H9 (cell line): ENCODE measurements around the gene CERS6. TPM values are rescaled to one million over a fixed set of nuclear protein-coding genes. Genes with fewer than 3 reads are reported as not detected.

Source experiments
- DNase-seq: peaks from one replicate; pipeline ENCODE4 v3.0.0-alpha.2; 2017
- H2AFZ ChIP-seq: one replicate; pipeline ENCODE4 v1.6.1; 2013; ENCODE audit warnings: mild to moderate bottlenecking, low read length, control low read depth, moderate library complexity
- H2AK5ac ChIP-seq: 2 replicates; pipeline ENCODE4 v1.6.1; 2013; ENCODE audit warnings: low read length, control low read depth, mixed read lengths; ENCODE audit not compliant: insufficient read length
- H2BK120ac ChIP-seq: one replicate; pipeline ENCODE4 v1.6.1; 2013; ENCODE audit warnings: low read depth, mild to moderate bottlenecking, low read length, control low read depth, inconsistent platforms; ENCODE audit not compliant: poor library complexity, severe bottlenecking
- H2BK12ac ChIP-seq: 2 replicates; pipeline ENCODE4 v1.6.1; 2013; ENCODE audit warnings: low read length, control low read depth, mixed read lengths, low read depth; ENCODE audit not compliant: insufficient read length
- H2BK15ac ChIP-seq: 2 replicates; pipeline ENCODE4 v1.6.1; 2013; ENCODE audit warnings: low read depth, low read length, control low read depth
- H2BK20ac ChIP-seq: one replicate; pipeline ENCODE4 v1.6.1; 2013; ENCODE audit warnings: low read depth, mild to moderate bottlenecking, low read length, control low read depth, inconsistent platforms; ENCODE audit not compliant: poor library complexity, severe bottlenecking
- H2BK5ac ChIP-seq: 2 replicates; pipeline ENCODE4 v1.6.1; 2013; ENCODE audit warnings: low read length, control low read depth, mixed read lengths; ENCODE audit not compliant: insufficient read length
- H3K14ac ChIP-seq: 2 replicates; pipeline ENCODE4 v1.6.1; 2013; ENCODE audit warnings: low read length, control low read depth; ENCODE audit not compliant: insufficient read depth
- H3K18ac ChIP-seq: 2 replicates; pipeline ENCODE4 v1.6.1; 2013; ENCODE audit warnings: low read depth, mild to moderate bottlenecking, mixed read lengths, low read length, control low read depth; ENCODE audit not compliant: insufficient read length
- H3K23ac ChIP-seq: 2 replicates; pipeline ENCODE4 v1.6.1; 2013; ENCODE audit warnings: low read length, control low read depth, mixed read lengths, low read depth; ENCODE audit not compliant: insufficient read length
- H3K23me2 ChIP-seq: 2 replicates; pipeline ENCODE4 v1.6.1; 2013; ENCODE audit warnings: low read depth, mild to moderate bottlenecking, mixed read lengths, low read length, control low read depth; ENCODE audit not compliant: insufficient read length, poor library complexity, severe bottlenecking
- H3K27ac ChIP-seq: 2 replicates; pipeline ENCODE4 v1.5.1; 2013; ENCODE audit warnings: low read length, control low read depth, mixed read lengths, low read depth; ENCODE audit not compliant: insufficient read length
- H3K27me3 ChIP-seq: 2 replicates; pipeline ENCODE4 v1.6.1; 2013; ENCODE audit warnings: low read length, control low read depth, inconsistent platforms; ENCODE audit not compliant: insufficient read depth
- H3K4ac ChIP-seq: 2 replicates; pipeline ENCODE4 v1.6.1; 2013; ENCODE audit warnings: low read depth, mild to moderate bottlenecking, control low read depth, inconsistent platforms, low read length, moderate library complexity
- H3K4me1 ChIP-seq: 2 replicates; pipeline ENCODE4 v1.6.1; 2013; ENCODE audit warnings: low read length, control low read depth, inconsistent platforms; ENCODE audit not compliant: insufficient read depth
- H3K4me2 ChIP-seq: 2 replicates; pipeline ENCODE4 v1.6.1; 2013; ENCODE audit warnings: low read length, control low read depth, mixed read lengths; ENCODE audit not compliant: insufficient read length, insufficient read depth
- H3K56ac ChIP-seq: 2 replicates; pipeline ENCODE4 v1.6.1; 2013; ENCODE audit warnings: low read depth, mild to moderate bottlenecking, mixed read lengths, low read length, control low read depth; ENCODE audit not compliant: insufficient read length
- H3K79me1 ChIP-seq: 2 replicates; pipeline ENCODE4 v1.6.1; 2013; ENCODE audit warnings: low read depth, mild to moderate bottlenecking, moderate library complexity, low read length, control low read depth, inconsistent platforms; ENCODE audit not compliant: insufficient read depth, poor library complexity, severe bottlenecking
- H3K79me2 ChIP-seq: 2 replicates; pipeline ENCODE4 v1.6.1; 2013; ENCODE audit warnings: low read length, control low read depth, inconsistent platforms; ENCODE audit not compliant: insufficient read depth
- H3K9ac ChIP-seq: 2 replicates; pipeline ENCODE4 v1.6.1; 2013; ENCODE audit warnings: low read length, control low read depth, mixed read lengths; ENCODE audit not compliant: insufficient read length; ENCODE audit errors: extremely low read depth
- H3K9me3 ChIP-seq: one replicate; pipeline ENCODE4 v1.6.1; 2013; ENCODE audit warnings: low read depth, low read length, inconsistent platforms; ENCODE audit not compliant: control insufficient read depth
- H3T11ph ChIP-seq: one replicate; pipeline ENCODE4 v1.6.1; 2013; ENCODE audit warnings: mild to moderate bottlenecking, low read length, control low read depth, inconsistent platforms
- H4K20me1 ChIP-seq: one replicate; pipeline ENCODE4 v1.6.1; 2013; ENCODE audit not compliant: control insufficient read depth, insufficient read length, insufficient read depth
- H4K5ac ChIP-seq: 2 replicates; pipeline ENCODE4 v1.6.1; 2013; ENCODE audit warnings: low read depth, mild to moderate bottlenecking, mixed read lengths, low read length, control low read depth; ENCODE audit not compliant: insufficient read length
- H4K8ac ChIP-seq: replicated peaks from 2 replicates; pipeline ENCODE4 v1.6.1; 2013; ENCODE audit warnings: low read length, control low read depth, mixed read lengths, low read depth; ENCODE audit not compliant: insufficient read length
- H4K91ac ChIP-seq: 2 replicates; pipeline ENCODE4 v1.6.1; 2013; ENCODE audit warnings: low read depth, mild to moderate bottlenecking, moderate library complexity, mixed read lengths, low read length, control low read depth; ENCODE audit not compliant: insufficient read length
- H3K27ac Mint-ChIP-seq, 3 experiments: 2 replicates in 2 of 3; 3 replicates in 1 of 3; pipeline ENCODE4 v1.8.0; 2020 to 2021; ENCODE audit warnings: mixed read lengths in 3 of 3, mild to moderate bottlenecking in 1 of 3, moderate library complexity in 1 of 3
- H3K27me3 Mint-ChIP-seq: 2 replicates; pipeline ENCODE4 v1.8.0; 2021; ENCODE audit warnings: low read depth, mild to moderate bottlenecking, moderate library complexity, mixed read lengths
- H3K36me3 Mint-ChIP-seq, 3 experiments: 2 replicates in 2 of 3; 3 replicates in 1 of 3; pipeline ENCODE4 v1.8.0; 2020 to 2021; ENCODE audit warnings: low read depth in 3 of 3, mixed read lengths in 3 of 3; ENCODE audit not compliant: insufficient read depth in 1 of 3
- H3K4me1 Mint-ChIP-seq, 2 experiments: 2 replicates each; pipeline ENCODE4 v1.8.0; 2020; ENCODE audit warnings: mixed read lengths in 2 of 2
- H3K4me3 Mint-ChIP-seq, 2 experiments: 2 replicates in 1 of 2; 3 replicates in 1 of 2; pipeline ENCODE4 v1.8.0; 2020 to 2021; ENCODE audit warnings: mild to moderate bottlenecking in 2 of 2, mixed read lengths in 2 of 2, moderate library complexity in 1 of 2
- H3K9me3 Mint-ChIP-seq, 2 experiments: 2 replicates in 1 of 2; 3 replicates in 1 of 2; pipeline ENCODE4 v1.8.0; 2020; ENCODE audit warnings: mild to moderate bottlenecking in 2 of 2, mixed read lengths in 2 of 2, moderate library complexity in 1 of 2
- CTCF ChIP-seq: fragments of 200-600 bp; sonication (generic); conservative IDR thresholded peaks from 3 replicates; pipeline ENCODE4 v1.8.0; 2021; ENCODE audit warnings: antibody characterized with exemption, mild to moderate bottlenecking
- WGBS: extraction: QIAGEN DNeasy Blood & Tissue Kit; methylation state at CpG from one replicate; pipeline ENCODE4 v1.1.7; 2013; ENCODE audit warnings: missing lambda C conversion rate, low lambda C conversion rate, mixed read lengths; ENCODE audit not compliant: insufficient read length; ENCODE audit errors: extremely low coverage; 5-methylcytosine and 5-hydroxymethylcytosine counted together
- total RNA-seq: library from RNA; stranded (reverse); gene quantifications from 2 replicates; pipeline ENCODE4 v1.2.1, GENCODE V29; 2021

Gene CERS6
- total RNA-seq, 1 experiment from 2014 or later = 17.7 TPM

DNA sequence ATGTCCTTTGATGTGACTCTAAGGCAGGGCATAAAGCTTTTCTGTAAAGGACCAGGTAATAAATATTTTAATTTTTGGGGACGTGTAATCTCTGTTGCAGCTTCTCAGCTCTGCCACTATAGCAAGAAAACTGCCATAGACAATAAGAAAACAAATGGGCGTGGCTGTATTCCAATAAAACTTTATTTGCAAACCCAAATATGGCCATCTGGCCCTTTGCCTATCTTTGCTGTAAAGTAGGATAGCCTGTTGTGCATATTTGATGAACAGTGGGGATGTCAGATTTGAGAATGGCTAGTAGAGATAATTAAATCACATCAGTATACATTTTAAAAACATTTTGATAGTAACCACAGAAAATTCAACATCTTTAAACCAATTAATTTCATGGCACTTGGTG lies 250.7 kb downstream of the CERS6 start:
- H3K9me3 Mint-ChIP-seq = no peaks in the 10 kb centered on the region
- H2AK5ac ChIP-seq = no peak overlapping the region
- H3K4me1 Mint-ChIP-seq = peaks cover 6 to 7% of the 10 kb centered on the region in 2 experiments
- H3K23ac ChIP-seq = no peak overlapping the region
- H4K5ac ChIP-seq = no peak overlapping the region
- no peak overlapping the region for H2BK5ac ChIP-seq
- no CpG with 5 or more reads among the region's 2 CpGs for WGBS
- H3K27me3 Mint-ChIP-seq = no peaks in the 10 kb centered on the region
- no peak overlapping the region for H4K91ac ChIP-seq
- H2AFZ ChIP-seq = no peak overlapping the region
- H3K18ac ChIP-seq = no peak overlapping the region
- no peak overlapping the region for H4K8ac ChIP-seq
- no peaks in the 10 kb centered on the region for H3K4me1 ChIP-seq
- H3K4ac ChIP-seq = no peak overlapping the region
- no peak overlapping the region for H3K4me3 Mint-ChIP-seq
- TF ChIP-seq CTCF = no peak
- H3K4me2 ChIP-seq = no peak overlapping the region
- no peaks in the 10 kb centered on the region for H3K27me3 ChIP-seq
- no peak for DNase-seq
- no peak overlapping the region for H3K14ac ChIP-seq
- no peak overlapping the region for H2BK15ac ChIP-seq
- no peak overlapping the region for H3K27ac Mint-ChIP-seq
- H3K9me3 ChIP-seq = no peaks in the 10 kb centered on the region
- H3K36me3 Mint-ChIP-seq = no peaks in the 10 kb centered on the region
- H2BK12ac ChIP-seq = no peak overlapping the region
- no peak overlapping the region for H3K9ac ChIP-seq
- H3T11ph ChIP-seq = no peak overlapping the region
- H3K79me1 ChIP-seq = no peaks in the 10 kb centered on the region
- H2BK120ac ChIP-seq = no peak overlapping the region
- H3K27ac ChIP-seq = no peak overlapping the region
- H3K79me2 ChIP-seq = no peaks in the 10 kb centered on the region
- no peak overlapping the region for H3K56ac ChIP-seq
- H2BK20ac ChIP-seq = no peak overlapping the region
- H3K23me2 ChIP-seq = no peaks in the 10 kb centered on the region
- no peaks in the 10 kb centered on the region for H4K20me1 ChIP-seq
